ENCODE data around the gene LAMTOR3. TPM values are rescaled to one million over a fixed set of nuclear protein-coding genes. Genes with fewer than 3 reads are reported as not detected.

Gene LAMTOR3
- total RNA-seq, 1 experiment from 2014 or later: 51.8 TPM

DNA sequence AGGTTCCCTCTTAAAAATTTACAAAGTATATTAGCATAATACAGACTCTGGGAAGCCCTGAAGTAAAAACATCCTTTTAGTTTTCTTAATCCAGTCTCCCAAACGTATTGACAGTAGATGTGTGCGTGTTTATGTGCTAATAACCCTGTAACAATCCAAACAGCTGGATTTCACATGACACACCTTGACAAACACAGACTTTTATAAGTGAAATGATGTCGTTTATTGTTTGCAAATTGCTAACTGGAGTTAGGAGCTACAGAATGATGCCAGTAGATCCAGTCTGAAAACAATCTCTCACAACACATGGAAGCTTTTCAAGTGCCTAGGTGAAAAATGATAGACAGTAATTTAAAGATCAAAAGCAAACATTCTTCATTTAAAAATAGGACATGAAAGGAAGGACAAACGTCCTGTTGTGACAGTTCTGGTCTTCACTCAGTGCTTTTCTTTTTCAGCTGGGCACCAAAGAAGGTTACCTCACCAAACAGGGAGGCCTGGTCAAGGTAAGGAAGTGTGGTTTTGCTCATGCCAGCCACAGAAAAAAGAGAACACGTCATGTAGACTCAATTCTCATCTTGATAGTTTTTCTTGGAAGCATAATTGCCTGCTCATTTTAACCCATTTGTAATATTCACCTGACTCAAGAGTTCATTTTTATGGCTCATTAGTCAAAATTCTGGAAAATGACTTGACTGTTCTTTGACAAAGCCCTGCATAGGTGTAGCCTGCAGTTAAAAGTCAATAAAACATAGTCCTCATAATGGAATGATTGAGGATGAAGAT is 32.9 kb downstream of the LAMTOR3 start:
- no peak for DNase-seq (ENCODE audit: low read depth)

DNA sequence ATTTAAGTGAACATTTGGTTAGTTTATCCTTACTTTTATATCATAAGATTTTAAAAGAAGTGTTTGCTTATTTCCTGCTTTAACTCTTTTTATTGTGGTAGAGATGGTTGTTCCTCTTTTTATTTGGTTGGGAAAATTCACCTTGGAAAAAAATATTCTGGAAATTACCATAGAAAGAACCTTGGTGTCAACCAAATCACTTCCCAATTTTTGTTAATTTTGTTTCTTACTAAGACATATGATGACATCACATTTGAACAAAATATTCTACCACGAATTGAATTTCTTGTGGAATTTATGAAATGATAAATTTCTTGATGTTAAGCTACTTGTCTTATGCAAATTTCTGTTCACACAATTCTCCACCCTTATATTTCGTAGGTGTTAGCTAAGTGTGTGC is 33.7 kb downstream of the LAMTOR3 start:
- no peak for DNase-seq (ENCODE audit: low read depth)

GRCh38 chr4:99859618-99860017 is 34.6 kb downstream of the LAMTOR3 start:
- DNase-seq (ENCODE audit: low read depth): no peak

- no peak for DNase-seq (ENCODE audit: low read depth)
Measured at GRCh38 chr4:99857307-99857706, 36.9 kb downstream of the LAMTOR3 start.

- DNase-seq (ENCODE audit: low read depth): peak; percentile 33
Measured at GRCh38 chr4:99856166-99856565, 38.1 kb downstream of the LAMTOR3 start.

DNA sequence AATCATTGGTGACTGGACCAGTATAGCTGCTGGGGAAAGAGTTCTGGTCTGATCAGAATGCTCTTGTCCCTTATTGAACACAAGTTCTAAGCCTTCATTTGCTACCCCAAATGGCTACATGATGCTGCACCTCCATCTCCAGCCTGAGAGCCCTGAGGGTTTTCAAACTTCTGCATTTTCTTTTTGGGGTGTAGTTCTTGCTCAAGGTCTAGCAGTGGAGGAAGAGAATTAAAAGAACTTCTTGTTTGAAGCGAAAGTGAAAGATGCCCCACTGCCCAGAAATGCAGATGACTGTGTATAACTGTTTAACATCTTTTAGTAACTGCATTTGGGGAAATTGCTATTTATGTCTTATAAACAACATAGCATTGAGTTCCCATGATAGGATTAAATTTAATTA is 38.5 kb downstream of the LAMTOR3 start:
- no peak for DNase-seq (ENCODE audit: low read depth)

GRCh38 chr4:99853999-99854398 is 40.2 kb downstream of the LAMTOR3 start:
- no peak for DNase-seq (ENCODE audit: low read depth)

DNA sequence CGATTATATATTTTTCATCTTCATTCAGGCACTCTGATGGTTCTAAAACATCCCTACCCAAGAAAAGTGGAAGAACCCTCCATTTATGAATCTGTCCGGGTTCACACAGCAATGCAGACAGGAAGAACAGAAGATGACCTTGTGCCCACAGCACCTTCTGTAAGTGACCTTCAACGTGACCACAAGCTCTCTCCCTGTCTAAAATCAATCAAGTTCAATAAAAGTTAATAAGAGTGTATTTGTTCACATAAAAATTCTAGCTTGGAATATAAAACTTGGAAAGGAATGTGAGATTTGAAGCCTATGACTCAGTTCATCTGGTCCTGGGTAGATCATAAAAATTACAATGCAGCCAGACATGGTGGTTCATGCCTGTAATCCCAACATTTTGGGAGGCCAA is 41.0 kb downstream of the LAMTOR3 start:
- no peak for DNase-seq (ENCODE audit: low read depth)

GRCh38 chr4:99852199-99852749 is 42.0 kb downstream of the LAMTOR3 start:
- DNase-seq (ENCODE audit: low read depth): no peak

DNA sequence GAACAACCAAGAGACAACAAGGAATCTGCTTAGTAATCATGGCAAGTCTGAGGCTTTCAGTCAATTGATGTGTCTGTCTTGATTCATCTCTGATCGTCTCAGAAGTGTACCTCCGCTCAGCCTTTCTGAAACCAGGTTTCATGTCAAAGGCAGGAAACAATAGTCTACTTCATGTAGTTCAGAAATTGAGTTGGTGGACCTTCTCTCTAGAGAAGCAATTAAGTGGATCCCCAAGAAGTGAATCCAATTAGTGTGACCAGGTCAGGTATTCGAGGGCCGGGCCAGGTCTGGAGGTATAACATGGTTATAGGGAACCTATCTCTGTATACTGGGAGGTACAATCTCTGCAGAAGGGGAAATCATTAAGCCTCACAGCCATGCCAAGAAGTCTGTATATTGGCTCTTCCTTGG is 45.6 kb downstream of the LAMTOR3 start:
- no peak for DNase-seq (ENCODE audit: low read depth)

GRCh38 chr4:99847362-99847976 is 46.8 kb downstream of the LAMTOR3 start:
- DNase-seq (ENCODE audit: low read depth): no peak

GRCh38 chr4:99846891-99847290 is 47.3 kb downstream of the LAMTOR3 start:
- DNase-seq (ENCODE audit: low read depth): no peak

DNA sequence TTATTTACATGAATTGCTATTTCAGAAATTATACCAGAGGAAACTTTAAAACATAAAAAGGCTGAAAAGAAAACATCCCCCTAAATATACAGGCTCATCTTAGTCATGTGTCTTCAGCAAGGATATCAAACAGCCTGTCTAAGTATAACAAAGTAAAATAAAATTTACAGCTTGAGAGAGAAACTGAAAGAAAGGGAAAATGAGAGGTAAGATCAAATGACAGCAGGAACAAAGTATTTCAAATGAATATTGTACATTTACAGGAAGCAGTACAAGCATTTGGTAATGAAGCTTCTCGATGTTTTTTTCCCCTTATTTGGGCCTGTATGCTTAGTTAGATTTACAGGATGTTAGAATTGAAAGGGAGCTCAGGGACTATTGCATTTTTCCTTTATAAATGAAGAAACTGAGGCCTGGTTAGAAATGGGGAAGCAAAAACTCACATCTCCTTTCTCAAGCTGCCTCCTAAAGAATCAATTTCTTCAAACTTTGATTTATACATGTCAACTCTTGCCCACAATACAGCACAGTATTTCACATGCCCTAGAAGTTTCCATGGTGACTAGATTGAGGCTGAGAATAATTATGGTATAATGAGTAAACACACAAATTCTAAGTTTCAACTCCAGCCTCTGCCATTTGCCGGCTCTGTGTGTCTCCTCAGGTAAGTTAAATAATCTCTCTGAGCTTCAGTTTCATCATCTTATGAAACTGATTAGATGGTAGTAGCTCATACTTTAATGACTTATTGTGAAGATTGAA is 48.3 kb downstream of the LAMTOR3 start:
- DNase-seq (ENCODE audit: low read depth): no peak

GRCh38 chr4:99845179-99845578 is 49.0 kb downstream of the LAMTOR3 start:
- DNase-seq (ENCODE audit: low read depth): no peak

DNA sequence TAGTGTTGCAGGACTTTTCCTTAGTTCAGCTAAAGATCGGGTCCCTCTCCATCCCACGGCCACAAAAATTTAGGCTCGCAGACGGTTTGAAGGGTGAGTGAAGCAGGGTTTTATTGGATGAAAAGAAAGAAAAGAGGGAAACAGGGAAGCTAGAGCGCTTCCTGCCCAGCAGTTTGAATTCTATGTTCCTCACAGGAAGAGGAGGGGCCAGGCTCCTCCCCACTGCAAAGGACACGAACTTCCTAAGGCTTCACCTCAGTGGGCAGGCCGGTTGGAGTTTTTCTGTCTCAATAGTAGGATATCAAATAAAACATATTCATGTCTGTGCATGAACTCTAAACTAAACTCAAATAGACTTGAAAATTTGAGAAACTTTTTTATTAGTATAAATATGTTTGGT is 50.2 kb downstream of the LAMTOR3 start:
- no peak for DNase-seq (ENCODE audit: low read depth)

- no peak for DNase-seq (ENCODE audit: low read depth)
Measured at GRCh38 chr4:99843413-99843812, 50.8 kb downstream of the LAMTOR3 start.

DNA sequence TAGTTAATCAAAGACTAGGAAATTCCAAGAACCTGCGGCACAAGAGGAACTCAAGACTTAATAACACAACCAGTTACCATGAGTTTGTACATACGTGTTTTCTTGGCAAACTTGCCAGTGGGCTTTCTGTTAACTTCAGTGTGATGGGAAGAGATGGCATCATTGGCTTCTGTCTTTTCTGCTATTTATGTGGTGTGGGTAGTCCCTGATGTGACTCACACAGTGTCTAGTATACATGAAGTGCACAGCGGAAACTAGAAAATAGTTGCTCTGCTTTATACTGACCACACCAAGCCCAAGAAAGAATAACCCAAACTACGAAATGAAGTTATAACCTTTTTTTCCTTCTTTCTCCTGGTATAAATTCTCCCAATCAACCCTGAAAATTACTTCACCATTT is 53.1 kb downstream of the LAMTOR3 start:
- no peak for DNase-seq (ENCODE audit: low read depth)

- no peak for DNase-seq (ENCODE audit: low read depth)
Measured at GRCh38 chr4:99838927-99839326, 55.3 kb downstream of the LAMTOR3 start.

DNA sequence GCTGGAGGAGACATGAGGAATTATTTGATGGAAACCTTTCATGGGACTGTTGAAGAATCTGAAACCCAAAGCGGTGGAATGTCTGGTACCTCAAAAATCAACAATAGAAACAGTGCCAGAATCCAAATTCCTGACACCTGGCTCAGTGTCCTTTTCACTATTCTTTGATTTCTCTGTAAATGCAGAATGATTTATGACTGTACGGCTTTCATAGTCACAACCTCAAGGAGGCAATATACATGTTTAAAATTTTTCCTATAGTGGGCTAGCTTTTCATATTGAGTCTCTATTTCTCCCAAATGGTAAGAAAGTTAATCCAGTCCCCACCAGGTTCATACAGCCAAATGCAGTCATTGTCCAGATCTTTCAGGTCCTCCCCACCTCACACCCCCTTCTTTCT is 58.3 kb downstream of the LAMTOR3 start:
- DNase-seq (ENCODE audit: low read depth): no peak

DNA sequence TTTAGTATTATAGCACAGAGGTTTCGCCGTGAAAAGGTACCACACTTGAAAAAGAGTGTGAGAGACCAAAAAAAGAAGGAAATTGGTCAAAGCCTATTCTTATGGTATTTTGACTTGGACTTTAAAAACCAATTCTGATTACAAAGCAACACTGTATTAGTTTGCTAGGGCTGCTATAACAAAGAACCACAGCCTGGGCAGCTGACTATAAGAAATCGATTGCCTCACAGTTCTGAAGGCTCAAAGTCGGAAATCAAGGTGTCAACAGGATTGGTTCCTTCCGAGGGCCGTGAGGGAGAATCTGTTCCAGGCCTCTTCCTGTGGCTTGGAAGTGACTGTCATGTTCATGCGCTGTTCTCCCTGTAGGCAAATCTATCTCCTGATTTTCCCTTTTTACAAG is 59.7 kb downstream of the LAMTOR3 start:
- no peak for DNase-seq (ENCODE audit: low read depth)

DNA sequence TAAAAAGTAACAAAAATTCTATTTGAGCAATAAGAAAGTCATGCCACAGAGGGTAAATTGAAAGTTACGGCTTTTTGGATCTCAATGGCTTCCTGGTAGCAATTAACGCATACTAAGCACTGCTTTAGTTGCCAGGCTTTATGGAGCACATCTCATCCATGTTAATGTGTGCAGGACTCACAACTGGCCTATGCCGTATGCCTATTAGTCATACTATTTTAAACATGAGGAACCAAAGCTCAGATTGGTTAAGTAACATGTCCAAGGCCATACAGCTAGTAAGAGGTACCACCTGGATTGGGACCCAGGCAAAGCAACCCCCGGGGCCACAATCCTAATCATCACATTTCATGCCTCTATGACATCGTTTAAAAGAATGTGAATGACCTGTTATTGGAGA is 60.5 kb downstream of the LAMTOR3 start:
- no peak for DNase-seq (ENCODE audit: low read depth)

DNA sequence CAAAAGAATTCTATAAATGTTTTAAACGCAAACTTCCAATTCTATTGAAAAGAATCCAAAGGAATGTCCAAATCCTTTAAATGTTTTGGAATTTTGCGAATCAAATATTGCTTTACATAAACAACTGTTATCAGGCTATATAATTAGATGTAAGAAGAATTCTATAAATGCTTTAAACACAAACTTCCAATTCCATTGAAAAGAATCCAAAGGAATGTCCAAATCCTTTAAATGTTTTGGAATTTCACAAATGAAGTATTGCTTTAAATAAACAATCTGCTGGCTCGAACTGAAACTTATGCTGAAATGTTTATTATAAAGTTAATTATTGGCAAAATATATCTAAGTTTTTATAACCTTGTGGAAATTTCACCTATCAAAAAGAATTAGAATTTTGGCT is 61.5 kb downstream of the LAMTOR3 start:
- DNase-seq (ENCODE audit: low read depth): no peak
